WERI-Rb-1 (cell line): ENCODE measurements around the gene YAE1.

Experiments
- DNase-seq: peaks from one replicate; pipeline ENCODE4 v3.0.0-alpha.2; 2020
- H3K27ac ChIP-seq: fragments of 250-450 bp; sonication (Bioruptor Pico); 2 replicates; pipeline ENCODE4 v1.5.1; 2020; ENCODE audit warnings: mild to moderate bottlenecking, moderate library complexity
- H3K27me3 ChIP-seq: fragments of 250-450 bp; sonication (Bioruptor Pico); 2 replicates; pipeline ENCODE4 v1.5.1; 2021; ENCODE audit warnings: mild to moderate bottlenecking, low read depth, moderate library complexity; ENCODE audit not compliant: insufficient read depth, severe bottlenecking
- H3K36me3 ChIP-seq: fragments of 250-450 bp; sonication (Bioruptor Pico); 2 replicates; pipeline ENCODE4 v1.5.1; 2020; ENCODE audit warnings: mild to moderate bottlenecking, moderate library complexity
- H3K4me3 ChIP-seq: 2 replicates; pipeline ENCODE4 v1.5.1; 2011; ENCODE audit warnings: low read depth, mild to moderate bottlenecking, control low read depth, low read length
- H3K9me3 ChIP-seq: fragments of 250-450 bp; sonication (Bioruptor Pico); 2 replicates; pipeline ENCODE4 v1.5.1; 2021; ENCODE audit warnings: mild to moderate bottlenecking, moderate library complexity; ENCODE audit not compliant: severe bottlenecking
- CTCF ChIP-seq: IDR thresholded peaks from 2 replicates; pipeline ENCODE4 v1.5.1; 2011; ENCODE audit warnings: low read depth, mild to moderate bottlenecking, control low read depth, inconsistent platforms, low read length

Gene YAE1

GRCh38 chr7:39607865-39608264 is 41.7 kb downstream of the YAE1 start:
- Histone ChIP-seq H3K27ac (no peak overlapping the region), H3K9me3 (peaks cover 2% of the 10 kb centered on the region), H3K36me3 (no peaks in the 10 kb centered on the region), H3K4me3 (no peak overlapping the region), H3K27me3 (no peaks in the 10 kb centered on the region)
- no peak for DNase-seq
- no peak for TF ChIP-seq CTCF

- no peak for DNase-seq
- Histone ChIP-seq H3K4me3 (no peak overlapping the region), H3K36me3 (no peaks in the 10 kb centered on the region), H3K9me3 (peaks cover 2% of the 10 kb centered on the region), H3K27ac (no peak overlapping the region), H3K27me3 (no peaks in the 10 kb centered on the region)
- no peak for TF ChIP-seq CTCF
Measured at GRCh38 chr7:39608278-39608677, 42.1 kb downstream of the YAE1 start.

GRCh38 chr7:39609113-39609934 is 43.1 kb downstream of the YAE1 start:
- H3K27ac ChIP-seq: no peak overlapping the region
- H3K36me3 ChIP-seq: no peaks in the 10 kb centered on the region
- H3K4me3 ChIP-seq: no peak overlapping the region
- no peak for DNase-seq
- no peak for TF ChIP-seq CTCF
- H3K9me3 ChIP-seq: peaks cover 2% of the 10 kb centered on the region
- H3K27me3 ChIP-seq: no peaks in the 10 kb centered on the region

GRCh38 chr7:39609935-39610263 is 43.7 kb downstream of the YAE1 start:
- Histone ChIP-seq H3K36me3 (no peaks in the 10 kb centered on the region), H3K9me3 (peaks cover 2% of the 10 kb centered on the region), H3K27ac (no peak overlapping the region), H3K27me3 (no peaks in the 10 kb centered on the region), H3K4me3 (no peak overlapping the region)
- no peak for TF ChIP-seq CTCF
- DNase-seq: no peak

GRCh38 chr7:39613577-39613976 is 47.4 kb downstream of the YAE1 start:
- Histone ChIP-seq H3K4me3 (no peak overlapping the region), H3K9me3 (no peaks in the 10 kb centered on the region), H3K27me3 (no peaks in the 10 kb centered on the region), H3K27ac (no peak overlapping the region), H3K36me3 (no peaks in the 10 kb centered on the region)
- no peak for TF ChIP-seq CTCF
- DNase-seq: no peak

GRCh38 chr7:39614299-39614698 is 48.1 kb downstream of the YAE1 start:
- H3K36me3 ChIP-seq: no peaks in the 10 kb centered on the region
- no peaks in the 10 kb centered on the region for H3K27me3 ChIP-seq
- DNase-seq: no peak
- TF ChIP-seq CTCF: no peak
- H3K27ac ChIP-seq: no peak overlapping the region
- H3K9me3 ChIP-seq: no peaks in the 10 kb centered on the region
- H3K4me3 ChIP-seq: no peak overlapping the region
